Measurements from ENCODE around the gene RHOV. TPM values are rescaled to one million over a fixed set of nuclear protein-coding genes. Genes with fewer than 3 reads are reported as not detected.

RHOV gene
- 0.27 TPM for total RNA-seq

- peak in 1 of 3 donors; percentile 61 for DNase-seq (ENCODE audit: low read depth in 2 of 3, low spot score in 2 of 3)
These were observed at the start of gene RHOV for GRCh38 chr15:40873694-40874561. TSS of gene RHOV (minus strand) at chr15:40874234. CDS start at chr15:40874139, 95 bp downstream.

DNA sequence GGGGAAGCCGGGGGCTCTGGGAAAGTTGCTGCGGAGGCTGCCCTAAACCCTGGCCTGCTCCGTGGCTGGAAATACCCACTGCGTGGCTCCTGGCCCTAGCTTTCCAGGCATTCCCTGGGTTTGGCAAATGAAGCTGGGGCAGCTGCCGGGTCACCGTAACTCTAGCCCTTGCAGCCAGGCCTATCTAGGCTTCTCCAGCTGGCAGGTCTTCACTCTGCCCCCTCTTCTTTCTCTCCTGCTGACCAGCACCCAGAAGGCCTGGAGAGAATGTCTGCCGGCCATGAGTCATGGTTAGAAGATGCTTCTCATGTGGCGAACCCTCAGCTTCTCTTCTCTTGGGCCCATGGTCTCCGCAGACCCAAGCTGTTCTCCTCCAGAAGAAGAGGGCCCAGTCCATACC, 49.5 kb upstream of the RHOV start:
- no peak for DNase-seq (ENCODE audit: low read depth in 2 of 3, low spot score in 2 of 3)

- no peak for DNase-seq (ENCODE audit: low read depth in 2 of 3, low spot score in 2 of 3)
These were observed 48.6 kb upstream of the RHOV start for GRCh38 chr15:40922608-40923005.

DNA sequence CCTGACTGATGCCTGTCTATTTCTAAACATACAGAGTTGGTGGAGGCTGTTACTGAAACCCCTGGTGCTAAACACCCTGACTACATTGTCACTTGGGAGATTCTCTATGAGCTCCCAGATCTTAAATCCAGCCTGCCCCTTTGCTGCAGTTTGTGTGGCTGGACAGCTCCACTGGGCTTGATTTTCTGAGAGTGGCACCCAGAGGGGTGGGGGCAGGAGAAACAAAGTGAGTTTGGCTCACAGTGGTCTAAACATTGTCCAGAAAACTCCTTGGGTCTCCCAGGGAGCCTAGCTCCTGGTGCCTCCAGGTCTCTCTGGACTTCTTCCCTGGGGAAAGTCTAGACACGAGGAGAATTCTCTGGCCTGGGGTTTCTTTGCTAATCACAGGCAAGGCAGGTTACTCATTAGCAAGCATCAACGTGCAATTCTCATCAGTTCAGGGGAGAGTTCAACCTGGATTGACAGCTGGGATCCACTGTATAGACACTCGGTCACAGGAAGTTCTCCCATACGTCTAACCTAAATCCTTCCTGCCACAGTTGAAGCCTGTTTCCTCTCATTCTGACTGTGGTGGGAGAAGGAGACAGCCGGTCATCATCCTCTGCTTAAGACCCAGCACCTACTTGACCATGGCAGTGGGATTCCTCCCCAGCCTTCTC, 48.0 kb upstream of the RHOV start:
- DNase-seq (ENCODE audit: low read depth in 2 of 3, low spot score in 2 of 3), result no peak

DNA sequence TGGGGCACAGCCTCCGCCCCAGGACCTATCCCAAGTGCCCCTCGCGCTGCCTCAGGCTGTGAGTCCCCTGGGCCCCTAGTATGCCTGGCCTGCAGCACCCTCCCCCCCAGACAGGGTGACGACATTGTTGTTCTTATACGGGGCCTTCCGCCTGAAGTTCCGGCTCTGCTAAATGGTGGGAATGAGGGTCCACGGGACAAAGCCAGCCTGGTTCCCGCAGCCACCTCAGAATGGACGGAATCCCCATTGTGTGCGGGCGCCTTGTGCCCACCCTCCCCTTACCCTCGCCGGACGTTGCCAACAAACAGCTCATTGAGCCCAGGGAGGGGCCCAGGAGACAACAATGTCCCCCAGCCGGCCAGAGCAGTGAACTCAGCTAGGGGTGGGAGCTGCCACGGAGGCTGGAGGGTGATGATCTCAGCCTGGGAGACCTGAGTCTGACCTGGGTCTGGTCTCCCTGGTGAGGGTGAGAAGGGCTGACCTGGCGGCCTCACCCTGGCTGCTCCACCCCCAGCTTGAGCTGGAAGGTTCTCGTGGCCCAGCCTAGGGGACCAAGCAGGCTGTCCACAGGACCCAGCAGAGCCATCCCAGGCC, 44.9 kb upstream of the RHOV start:
- DNase-seq (ENCODE audit: low read depth in 2 of 3, low spot score in 2 of 3), result no peak

DNA sequence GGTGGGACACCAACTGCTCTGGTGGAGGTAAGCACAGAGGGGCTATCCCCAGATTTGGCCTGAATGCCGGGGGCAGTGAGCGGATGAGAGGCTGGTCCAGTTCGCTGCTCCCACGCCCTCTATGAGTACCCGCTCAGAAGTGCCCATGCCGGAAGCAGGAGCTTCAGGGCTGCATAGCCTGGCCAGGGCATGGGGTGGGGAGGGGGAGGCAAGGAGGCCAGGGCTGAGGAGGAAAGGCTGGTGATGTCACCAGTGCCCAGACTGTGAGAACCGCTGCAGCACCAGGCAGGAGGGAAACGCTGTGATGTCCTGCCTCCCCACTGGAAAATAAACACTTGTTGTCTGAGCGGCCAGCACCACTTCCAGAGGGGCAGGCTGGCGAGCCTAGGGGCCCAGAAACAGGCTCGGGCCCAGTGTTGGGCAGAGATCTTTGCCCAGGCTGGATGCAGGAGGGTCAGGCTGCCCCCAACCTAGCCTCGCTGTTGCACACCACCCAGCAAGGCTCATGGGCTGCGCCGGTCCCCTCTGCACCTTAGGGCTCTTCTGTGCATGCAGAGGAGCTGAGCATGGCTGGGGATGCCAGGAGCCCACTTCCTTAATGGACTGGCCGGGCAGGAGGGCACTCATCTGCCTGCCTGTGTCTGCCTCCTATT, 44.2 kb upstream of the RHOV start:
- no peak for DNase-seq (ENCODE audit: low read depth in 2 of 3, low spot score in 2 of 3)

DNA sequence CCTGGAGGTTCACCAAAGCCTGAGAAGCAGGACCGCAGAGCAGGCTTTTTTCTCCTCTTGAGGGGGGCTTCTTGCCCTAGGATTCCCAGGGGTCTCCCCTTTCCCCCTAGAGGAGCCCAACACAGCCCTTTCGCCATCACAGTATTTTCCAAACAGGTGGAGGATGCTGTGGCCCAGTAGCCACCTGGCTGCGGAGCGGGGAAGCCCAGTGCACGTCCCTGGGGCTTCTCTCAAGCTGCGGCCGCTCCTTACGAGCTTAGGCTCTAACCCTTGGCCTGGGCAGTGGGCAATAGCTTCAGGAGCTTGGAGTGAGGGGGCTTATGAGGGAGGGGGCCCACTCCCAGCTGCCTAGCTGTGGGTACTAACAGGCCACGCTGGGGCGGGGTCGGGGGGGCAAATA, 43.6 kb upstream of the RHOV start:
- no peak for DNase-seq (ENCODE audit: low read depth in 2 of 3, low spot score in 2 of 3)

DNA sequence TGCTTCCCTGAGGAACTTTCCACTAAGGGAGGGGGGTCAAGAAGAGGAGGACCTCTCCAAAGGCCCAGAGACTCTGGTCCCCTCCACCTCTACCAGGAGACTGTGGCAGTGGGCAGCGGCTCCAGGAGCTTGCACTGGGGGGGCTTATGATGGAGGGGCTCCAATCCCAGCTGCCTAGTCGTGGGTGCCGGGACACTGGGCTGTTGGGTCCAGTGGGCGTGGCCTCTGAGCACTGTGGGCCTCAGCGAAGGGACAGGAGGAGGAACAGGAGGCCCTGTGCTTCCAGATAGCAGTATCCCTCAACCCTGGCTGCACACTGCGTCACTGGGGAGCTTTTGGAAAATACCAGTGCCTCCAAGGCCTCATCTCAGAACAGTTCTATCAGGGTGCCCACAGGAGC, 41.6 kb upstream of the RHOV start:
- no peak for DNase-seq (ENCODE audit: low read depth in 2 of 3, low spot score in 2 of 3)

DNA sequence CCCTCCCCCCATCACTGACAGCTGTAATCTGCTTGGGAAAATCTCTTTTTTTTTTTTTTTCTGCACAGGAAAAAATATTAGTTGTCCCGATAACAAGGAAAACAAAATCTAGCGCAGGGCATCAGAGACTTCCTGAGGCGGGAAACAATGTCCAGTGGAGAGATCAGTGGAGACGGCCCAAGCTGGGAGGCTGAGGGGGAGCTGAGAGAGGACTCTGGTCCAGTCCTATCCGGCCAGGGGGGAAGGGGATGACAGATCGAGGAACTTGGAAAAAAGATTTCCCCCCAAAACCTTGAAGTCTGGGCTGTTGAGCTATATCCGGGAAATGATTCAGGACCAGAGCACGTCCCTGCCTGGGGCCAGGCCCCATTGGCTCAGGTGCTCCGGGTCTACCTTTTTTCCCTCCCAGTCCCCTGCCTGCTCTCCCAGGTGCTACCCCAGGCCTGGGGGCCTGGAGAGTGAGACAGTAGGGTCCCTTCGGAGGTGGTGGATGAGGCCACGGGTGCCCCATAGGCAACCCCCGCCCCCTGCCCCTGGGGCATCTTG, 41.2 kb upstream of the RHOV start:
- DNase-seq (ENCODE audit: low read depth in 2 of 3, low spot score in 2 of 3), result no peak

- DNase-seq (ENCODE audit: low read depth in 2 of 3, low spot score in 2 of 3), result no peak
These were observed 40.5 kb upstream of the RHOV start for GRCh38 chr15:40914486-40914885.

DNA sequence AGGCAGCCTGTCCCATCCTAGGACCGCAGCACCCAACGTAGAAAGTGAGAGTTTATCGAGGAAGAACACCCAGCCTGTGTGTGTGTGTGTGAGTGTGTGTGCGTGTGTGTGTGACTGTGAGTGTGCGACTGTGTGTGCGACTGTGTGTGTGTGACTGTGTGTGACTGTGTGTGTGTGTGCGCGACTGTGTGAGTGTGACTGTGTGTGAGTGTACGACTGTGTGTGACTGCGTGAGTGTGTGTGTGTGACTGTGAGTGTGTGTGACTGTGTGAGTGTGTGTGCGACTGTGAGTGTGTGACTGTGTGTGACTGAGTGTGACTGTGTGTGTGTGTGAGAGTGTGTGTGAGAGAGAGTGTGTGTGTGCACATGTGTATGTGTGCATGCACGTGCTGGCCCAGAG, 40.0 kb upstream of the RHOV start:
- no peak for DNase-seq (ENCODE audit: low read depth in 2 of 3, low spot score in 2 of 3)

DNA sequence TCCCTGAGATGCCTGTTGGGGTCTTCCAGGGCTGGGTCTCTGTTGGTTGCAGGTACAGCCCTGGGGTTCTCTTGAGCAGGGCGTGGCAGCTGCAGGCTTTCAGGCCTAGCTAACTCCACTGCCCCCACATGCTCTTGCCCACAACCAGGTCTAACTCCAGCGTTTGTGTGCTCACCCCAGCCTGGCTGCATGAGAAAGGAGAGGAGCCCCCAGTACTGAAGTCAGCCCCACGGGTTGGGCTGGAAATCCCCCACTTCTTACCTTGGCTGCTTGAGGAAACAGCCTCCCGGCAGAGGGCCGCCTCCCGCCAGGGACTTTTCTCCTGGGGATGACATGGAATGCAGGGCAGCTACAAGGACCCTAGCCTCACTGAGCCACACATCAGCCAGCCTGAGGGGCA, 38.4 kb upstream of the RHOV start:
- DNase-seq (ENCODE audit: low read depth in 2 of 3, low spot score in 2 of 3), result no peak

- DNase-seq (ENCODE audit: low read depth in 2 of 3, low spot score in 2 of 3), result no peak
These were observed 37.7 kb upstream of the RHOV start for GRCh38 chr15:40911693-40912092.

DNA sequence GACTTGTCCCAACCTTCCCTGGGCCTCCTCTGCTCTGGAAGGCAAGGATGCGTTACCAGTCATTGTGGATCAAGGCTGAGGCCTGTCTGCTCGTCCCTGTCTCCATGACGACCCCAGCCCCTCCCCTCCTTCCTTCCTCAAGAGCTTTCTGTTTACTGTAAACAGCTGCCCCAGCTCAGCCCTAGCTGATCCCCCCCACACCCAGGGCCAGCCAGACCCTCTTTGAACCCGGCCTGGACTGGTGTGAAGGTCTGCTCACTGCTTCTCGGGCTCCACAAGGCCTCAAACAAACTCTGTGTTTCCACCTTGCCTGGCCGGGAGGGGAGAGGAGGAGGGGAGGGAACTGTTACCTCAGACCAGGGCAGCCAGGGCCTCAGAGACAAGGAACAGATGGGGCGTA, 37.1 kb upstream of the RHOV start:
- DNase-seq (ENCODE audit: low read depth in 2 of 3, low spot score in 2 of 3), result no peak

GRCh38 chr15:40909662-40910630, 35.9 kb upstream of the RHOV start:
- DNase-seq (ENCODE audit: low read depth in 2 of 3, low spot score in 2 of 3), result no peak

- no peak for DNase-seq (ENCODE audit: low read depth in 2 of 3, low spot score in 2 of 3)
These were observed 34.1 kb upstream of the RHOV start for GRCh38 chr15:40908095-40908494.

DNA sequence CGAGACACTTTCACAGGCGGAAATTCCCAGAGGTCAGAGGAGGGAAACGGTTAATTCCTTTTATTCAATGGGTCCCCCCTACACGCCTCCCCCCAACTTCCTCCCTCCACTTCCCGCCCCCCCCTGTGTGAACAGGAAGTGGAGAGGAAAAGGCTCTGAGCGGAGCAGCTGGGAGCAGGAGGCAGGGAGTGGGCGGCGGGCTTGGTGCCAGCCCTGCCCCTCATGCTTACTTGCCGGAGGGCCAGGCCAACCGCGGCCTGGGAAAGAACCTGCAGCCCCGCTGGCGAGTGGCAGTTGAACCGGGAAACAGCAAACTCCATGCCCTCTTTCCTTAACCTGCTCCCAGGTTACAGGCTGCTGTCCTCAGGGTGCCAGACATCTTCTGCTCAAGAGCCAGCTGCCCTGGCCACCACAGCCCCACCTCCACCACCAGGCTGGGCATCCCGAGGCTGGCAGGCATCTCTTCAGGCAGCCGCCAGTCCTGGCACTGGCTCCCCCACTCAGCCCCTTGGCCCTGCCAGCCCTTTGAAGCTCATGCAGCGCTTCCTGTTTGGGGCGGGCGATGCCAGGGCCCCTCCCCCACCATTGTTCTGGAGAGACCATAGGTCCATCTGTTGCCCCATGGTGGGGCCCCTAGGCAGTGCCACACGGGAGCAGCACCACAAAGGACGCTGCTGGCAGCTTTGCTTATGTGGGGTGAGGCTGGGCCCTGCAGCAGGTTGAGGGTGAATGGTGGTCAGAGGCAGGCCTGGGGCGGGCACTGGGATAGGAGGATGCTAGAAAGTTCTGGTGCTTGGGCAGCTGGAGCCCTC, 33.2 kb upstream of the RHOV start:
- peak in 1 of 3 donors; percentile 85 for DNase-seq (ENCODE audit: low read depth in 2 of 3, low spot score in 2 of 3)

DNA sequence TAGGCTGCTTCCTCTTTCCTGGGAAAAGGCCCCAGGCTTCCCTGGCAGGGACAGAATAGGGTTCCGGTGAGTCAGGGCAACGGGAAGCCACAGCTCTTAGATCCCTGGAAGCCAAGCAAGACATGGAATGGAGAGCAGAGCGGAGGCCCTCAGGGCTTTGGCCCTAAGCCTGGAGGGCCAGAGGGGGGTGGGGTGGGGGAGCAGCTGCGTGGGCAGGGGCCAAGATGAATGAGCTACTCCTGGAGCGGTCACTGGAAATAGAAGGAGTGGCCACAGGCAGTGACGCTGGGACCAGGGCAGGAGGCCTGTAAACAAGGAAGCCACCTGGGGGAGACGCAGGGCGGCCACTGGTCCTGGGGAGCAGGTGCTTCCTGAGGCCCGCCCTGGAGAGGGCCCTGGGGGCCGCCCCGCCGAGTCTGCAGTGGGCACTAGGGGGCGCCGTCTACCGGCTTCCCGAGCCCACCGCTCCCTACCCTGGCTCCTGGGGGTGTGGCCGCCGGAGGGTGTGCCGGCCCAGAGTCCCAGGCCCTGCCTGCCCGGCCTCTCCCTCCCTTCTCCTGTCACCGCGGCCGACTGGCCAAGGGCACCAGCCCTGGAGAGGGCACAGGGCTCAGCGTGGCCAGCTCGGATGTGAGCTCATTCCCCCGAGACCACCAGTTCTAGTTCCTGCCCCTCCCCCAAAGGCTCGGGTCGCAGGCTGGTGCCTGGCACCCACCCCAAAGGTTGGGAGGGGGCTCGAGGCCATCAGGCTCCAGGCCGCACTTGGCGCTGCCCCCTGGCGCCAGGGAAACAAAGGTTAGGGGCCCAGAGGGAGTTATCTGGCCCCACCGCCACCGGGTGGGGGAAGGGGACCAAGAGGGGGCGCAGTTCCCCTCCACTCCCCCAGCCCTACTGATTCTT, 32.3 kb upstream of the RHOV start:
- DNase-seq (ENCODE audit: low read depth in 2 of 3, low spot score in 2 of 3), result peak in 2 of 3 donors; percentile 89 to 92

Measured in hematopoietic multipotent progenitor cell (in vitro differentiated cells).